GM13976 (cell line): ENCODE data around the gene SEPTIN1.

Experiments used
- DNase-seq: peaks from one replicate; pipeline ENCODE4 v3.0.0; 2012; ENCODE audit warnings: low spot score
- in situ Hi-C: fragments of 300-500 bp; cut with MboI; formaldehyde crosslinking; loops from one replicate; pipeline ENCODE4 v1.12.0; 2022; ENCODE audit warnings: low sequenced_read_pairs, mixed read lengths, inconsistent platforms; ENCODE audit not compliant: unreplicated experiment
- TF ChIP-seq, protein P1 (sequence below): IDR thresholded peaks from 2 replicates; pipeline ENCODE4 v1.5.1; 2012; ENCODE audit warnings: borderline replicate concordance, mild to moderate bottlenecking; ENCODE audit not compliant: insufficient read depth; ENCODE audit errors: extremely low read depth, missing control alignments, control extremely low read depth

The SEPTIN1 gene

DNA sequence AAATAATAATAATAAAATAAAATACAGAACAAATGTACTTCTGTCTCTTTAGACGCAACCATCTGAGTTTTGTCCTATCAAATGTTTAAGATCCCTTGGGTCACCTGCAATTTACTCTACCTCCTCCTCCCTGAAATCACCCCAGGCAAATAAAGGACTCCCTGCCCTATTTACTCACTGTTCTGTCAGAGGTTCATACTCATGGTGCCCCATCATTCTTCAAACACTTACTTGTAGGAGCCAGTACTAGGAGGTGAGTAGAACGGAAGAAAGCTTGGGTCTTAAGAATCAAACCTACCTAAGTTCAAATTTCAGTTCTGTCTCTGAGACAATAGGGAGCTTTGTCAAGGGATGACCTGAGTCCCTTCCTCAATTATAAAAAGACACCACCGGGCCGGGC, 15.8 kb downstream of the SEPTIN1 start:
- TF ChIP-seq, protein P1, sequence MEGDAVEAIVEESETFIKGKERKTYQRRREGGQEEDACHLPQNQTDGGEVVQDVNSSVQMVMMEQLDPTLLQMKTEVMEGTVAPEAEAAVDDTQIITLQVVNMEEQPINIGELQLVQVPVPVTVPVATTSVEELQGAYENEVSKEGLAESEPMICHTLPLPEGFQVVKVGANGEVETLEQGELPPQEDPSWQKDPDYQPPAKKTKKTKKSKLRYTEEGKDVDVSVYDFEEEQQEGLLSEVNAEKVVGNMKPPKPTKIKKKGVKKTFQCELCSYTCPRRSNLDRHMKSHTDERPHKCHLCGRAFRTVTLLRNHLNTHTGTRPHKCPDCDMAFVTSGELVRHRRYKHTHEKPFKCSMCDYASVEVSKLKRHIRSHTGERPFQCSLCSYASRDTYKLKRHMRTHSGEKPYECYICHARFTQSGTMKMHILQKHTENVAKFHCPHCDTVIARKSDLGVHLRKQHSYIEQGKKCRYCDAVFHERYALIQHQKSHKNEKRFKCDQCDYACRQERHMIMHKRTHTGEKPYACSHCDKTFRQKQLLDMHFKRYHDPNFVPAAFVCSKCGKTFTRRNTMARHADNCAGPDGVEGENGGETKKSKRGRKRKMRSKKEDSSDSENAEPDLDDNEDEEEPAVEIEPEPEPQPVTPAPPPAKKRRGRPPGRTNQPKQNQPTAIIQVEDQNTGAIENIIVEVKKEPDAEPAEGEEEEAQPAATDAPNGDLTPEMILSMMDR, result no peak
- DNase-seq, result no peak
- in situ Hi-C loops, result no loop called here

DNA sequence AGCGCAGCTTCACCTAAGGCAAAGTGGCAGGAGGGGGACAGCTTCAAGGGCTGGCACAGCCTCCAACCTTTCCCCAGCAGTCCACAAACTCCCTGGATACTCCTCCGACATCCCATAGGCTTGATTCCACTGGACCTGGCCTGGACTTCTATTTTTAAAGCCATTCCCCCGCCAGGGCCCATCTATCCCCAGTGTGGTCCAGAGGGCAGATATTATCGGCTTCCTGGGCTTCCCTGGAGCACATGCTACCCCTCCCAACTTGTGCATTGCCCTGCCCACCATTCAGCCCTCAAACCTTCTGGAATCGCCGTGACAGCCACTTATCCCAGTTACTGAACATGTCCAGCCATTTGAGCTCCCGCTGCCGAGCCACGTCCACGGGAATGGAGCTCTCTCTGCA, 17.2 kb downstream of the SEPTIN1 start:
- TF ChIP-seq, protein P1, result no peak
- DNase-seq, result no peak
- in situ Hi-C loops, result no loop called here

DNA sequence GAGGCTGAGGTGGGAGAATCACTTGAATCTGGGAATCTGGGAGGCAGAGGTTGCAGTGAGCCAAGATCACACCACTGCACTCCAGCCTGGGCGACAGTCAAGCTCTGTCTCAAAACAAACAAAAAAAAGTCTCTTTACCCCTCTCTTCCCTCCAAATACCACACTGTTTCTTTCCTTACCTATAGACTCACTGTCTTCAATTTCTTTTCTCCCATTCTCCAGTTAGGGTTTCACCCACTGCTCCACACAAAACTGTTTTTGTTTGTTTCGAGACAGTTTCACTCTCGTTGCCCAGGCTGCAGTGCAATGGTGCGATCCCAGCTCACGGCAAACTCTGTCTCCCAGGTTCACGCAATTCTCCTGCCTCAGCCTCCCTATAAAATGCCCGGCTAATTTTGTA, 21.2 kb downstream of the SEPTIN1 start:
- DNase-seq, result no peak
- in situ Hi-C loops, result no loop called here
- TF ChIP-seq, protein P1, result no peak

DNA sequence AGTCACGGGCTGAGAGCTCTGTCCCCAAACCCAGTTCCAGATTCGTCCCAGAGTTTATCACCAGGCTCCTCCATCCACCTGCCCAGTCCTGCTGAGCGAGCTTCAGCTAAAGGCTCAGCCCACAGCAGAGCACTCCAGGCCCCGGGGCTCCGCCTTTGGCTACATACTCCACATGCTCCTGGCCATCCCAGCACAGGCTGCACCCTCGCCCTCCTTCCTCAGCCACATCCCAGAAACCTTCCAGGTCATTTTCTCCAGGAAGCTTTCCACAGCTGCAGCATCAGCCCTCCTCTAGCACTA, 22.5 kb downstream of the SEPTIN1 start:
- TF ChIP-seq, protein P1, result no peak
- DNase-seq, result no peak
- in situ Hi-C loops, result no loop called here

DNA sequence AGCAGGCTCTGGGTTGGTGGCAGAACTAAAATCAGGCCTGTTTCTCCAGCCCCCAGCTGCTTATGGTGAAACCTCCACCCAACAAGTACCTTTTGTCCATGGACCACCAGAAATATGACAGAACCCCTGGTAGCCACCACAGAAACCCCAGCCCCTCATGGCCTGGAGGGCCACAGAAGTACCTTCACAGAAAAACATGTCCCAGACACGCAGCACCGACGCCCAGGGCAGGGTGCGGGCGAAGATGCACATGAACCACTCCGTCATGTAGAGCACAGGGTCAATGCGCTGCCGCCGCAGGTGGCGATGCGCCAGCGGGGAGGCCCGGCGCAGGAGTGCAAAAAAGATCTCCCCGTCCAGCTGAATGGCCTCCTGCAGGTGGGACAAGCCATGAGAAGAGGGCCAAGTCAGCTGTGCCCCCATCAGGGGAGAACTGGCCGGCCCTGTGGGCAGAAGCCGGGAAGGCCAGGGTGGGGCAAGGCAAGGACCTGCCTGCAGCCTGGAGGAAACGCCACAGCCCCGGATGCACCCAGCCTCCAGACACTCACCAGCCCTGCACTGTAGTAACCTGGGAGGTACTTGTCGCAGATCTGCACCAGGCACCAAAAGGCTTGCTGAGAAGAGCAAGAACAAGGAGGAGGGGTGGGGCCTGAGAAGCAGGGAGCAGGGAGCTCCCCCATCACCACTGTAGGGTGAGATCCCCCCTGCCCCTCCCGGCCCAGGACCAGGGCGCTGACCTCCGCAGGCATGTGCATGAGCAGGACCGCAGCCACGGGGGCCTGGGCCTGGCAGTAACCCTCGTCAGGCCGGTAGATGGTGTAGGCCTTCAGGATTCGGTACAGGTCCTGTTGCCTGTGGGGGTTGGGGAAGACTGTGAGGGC, 23.1 kb downstream of the SEPTIN1 start:
- no peak for DNase-seq
- in situ Hi-C loops, result no loop called here
- TF ChIP-seq, protein P1, result no peak

DNA sequence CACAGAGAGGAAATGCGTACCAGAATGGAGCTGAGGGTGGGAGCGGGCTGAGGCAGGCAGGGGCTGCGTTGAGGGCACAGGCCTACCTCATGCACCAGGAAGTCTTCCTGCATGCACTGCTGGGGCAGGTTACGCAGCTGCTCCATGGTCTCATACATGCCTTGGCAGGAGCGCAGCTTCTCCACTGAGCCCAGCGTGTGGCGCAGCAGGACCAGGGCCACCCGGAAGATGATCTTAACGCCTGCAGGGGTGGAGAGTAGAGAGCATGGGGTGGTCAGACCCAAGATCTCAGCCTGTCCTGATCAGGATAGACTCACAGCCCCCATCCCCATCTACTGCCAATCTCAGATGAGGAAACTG, 23.8 kb downstream of the SEPTIN1 start:
- TF ChIP-seq, protein P1, result no peak
- in situ Hi-C loops, result no loop called here
- DNase-seq, result no peak
